Mammary epithelial cell (primary cell): ENCODE measurements around the gene SMS.

ENCODE experiments used
- EZH2 ChIP-seq: IDR thresholded peaks from 2 replicates; pipeline ENCODE4 v1.6.1; 2012; ENCODE audit warnings: low read length, inconsistent platforms, borderline replicate concordance
- TF ChIP-seq, protein P1 (sequence below), 2 donors: IDR thresholded peaks in 1 of 2; conservative IDR thresholded peaks in 1 of 2; 2 replicates each; pipeline ENCODE4 v1.5.1; 2011 to 2012; ENCODE audit warnings: inconsistent platforms in 2 of 2, low read length in 2 of 2, mild to moderate bottlenecking in 2 of 2, control low read depth in 1 of 2, low read depth in 1 of 2; ENCODE audit not compliant: insufficient read depth in 1 of 2; ENCODE audit errors: extremely low read depth in 1 of 2

DNA sequence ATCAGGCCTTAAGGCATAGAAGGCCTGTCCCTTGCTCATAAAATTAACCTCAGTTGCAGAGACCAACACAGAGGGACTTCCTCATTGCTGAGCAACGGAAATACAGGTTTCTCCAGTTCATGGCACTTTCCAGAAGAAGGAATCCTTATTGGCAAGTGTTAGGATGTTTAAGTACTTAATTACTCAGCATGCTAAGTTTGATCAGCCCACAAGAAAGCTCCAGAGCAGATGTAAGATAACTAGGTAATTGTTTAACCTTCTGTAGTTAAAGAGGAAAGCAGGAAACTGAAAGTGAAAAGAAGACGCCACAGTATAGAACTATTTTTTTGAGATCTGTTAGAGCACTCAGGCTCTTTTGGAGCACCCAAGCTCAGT, 33.5 kb downstream of the SMS start:
- TF ChIP-seq, protein P1, sequence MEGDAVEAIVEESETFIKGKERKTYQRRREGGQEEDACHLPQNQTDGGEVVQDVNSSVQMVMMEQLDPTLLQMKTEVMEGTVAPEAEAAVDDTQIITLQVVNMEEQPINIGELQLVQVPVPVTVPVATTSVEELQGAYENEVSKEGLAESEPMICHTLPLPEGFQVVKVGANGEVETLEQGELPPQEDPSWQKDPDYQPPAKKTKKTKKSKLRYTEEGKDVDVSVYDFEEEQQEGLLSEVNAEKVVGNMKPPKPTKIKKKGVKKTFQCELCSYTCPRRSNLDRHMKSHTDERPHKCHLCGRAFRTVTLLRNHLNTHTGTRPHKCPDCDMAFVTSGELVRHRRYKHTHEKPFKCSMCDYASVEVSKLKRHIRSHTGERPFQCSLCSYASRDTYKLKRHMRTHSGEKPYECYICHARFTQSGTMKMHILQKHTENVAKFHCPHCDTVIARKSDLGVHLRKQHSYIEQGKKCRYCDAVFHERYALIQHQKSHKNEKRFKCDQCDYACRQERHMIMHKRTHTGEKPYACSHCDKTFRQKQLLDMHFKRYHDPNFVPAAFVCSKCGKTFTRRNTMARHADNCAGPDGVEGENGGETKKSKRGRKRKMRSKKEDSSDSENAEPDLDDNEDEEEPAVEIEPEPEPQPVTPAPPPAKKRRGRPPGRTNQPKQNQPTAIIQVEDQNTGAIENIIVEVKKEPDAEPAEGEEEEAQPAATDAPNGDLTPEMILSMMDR (conservative IDR thresholded peaks at IDR 0.05 in 1 of 2, IDR thresholded peaks at IDR 0.05 in 1 of 2; ENCODE audit: extremely low read depth in 1 of 2, insufficient read depth in 1 of 2, low read depth in 1 of 2, low read length in 2 of 2): no peak
- no peak for TF ChIP-seq EZH2
